ENCODE measurements around the gene ATP4A.

The ATP4A gene

GRCh38 chr19:35562776-35563175 is 682 bp downstream of the ATP4A start:
- no peak overlapping the region for H2AFZ ChIP-seq (ENCODE audit: low read depth, low read length)
- DNase-seq = no peak
- H3K4me3 ChIP-seq (ENCODE audit: low read depth in 1 of 2, low read length in 2 of 2) = no peak overlapping the region
- no peaks in the 10 kb centered on the region for H3K9me3 ChIP-seq (ENCODE audit: insufficient read depth, low read length, severe bottlenecking)
- H3K9ac ChIP-seq (ENCODE audit: low read depth, low read length) = no peak overlapping the region
- H3K4me1 ChIP-seq (ENCODE audit: insufficient read depth, low read length) = no peaks in the 10 kb centered on the region
- no peak overlapping the region for H3K27ac ChIP-seq (ENCODE audit: low read length)
- H3K36me3 ChIP-seq (ENCODE audit: insufficient read depth, low read length) = no peaks in the 10 kb centered on the region
- no peak overlapping the region for H3K4me2 ChIP-seq (ENCODE audit: insufficient read depth, low read length)
- TF ChIP-seq CTCF (IDR thresholded peaks at IDR 0.05; ENCODE audit: borderline replicate concordance, extremely low read depth, low read length, poor library complexity, severe bottlenecking) (no peak), EZH2 (IDR thresholded peaks at IDR 0.05; ENCODE audit: borderline replicate concordance, low read depth, low read length, severe bottlenecking) (no peak)
- no peaks in the 10 kb centered on the region for H3K27me3 ChIP-seq (ENCODE audit: insufficient read depth, low read length, poor library complexity)
- H3K79me2 ChIP-seq (ENCODE audit: insufficient read depth, low read length) = no peaks in the 10 kb centered on the region
- no peaks in the 10 kb centered on the region for H4K20me1 ChIP-seq (ENCODE audit: insufficient read depth, low read length)
- no peak for ATAC-seq (ENCODE audit: insufficient read depth, low read depth)

- H3K4me1 ChIP-seq (ENCODE audit: insufficient read depth, low read length) = no peaks in the 10 kb centered on the region
- H3K4me2 ChIP-seq (ENCODE audit: insufficient read depth, low read length) = no peak overlapping the region
- H2AFZ ChIP-seq (ENCODE audit: low read depth, low read length) = no peak overlapping the region
- H3K9me3 ChIP-seq (ENCODE audit: insufficient read depth, low read length, severe bottlenecking) = no peaks in the 10 kb centered on the region
- H3K27me3 ChIP-seq (ENCODE audit: insufficient read depth, low read length, poor library complexity) = no peaks in the 10 kb centered on the region
- no peak for ATAC-seq (ENCODE audit: insufficient read depth, low read depth)
- H3K36me3 ChIP-seq (ENCODE audit: insufficient read depth, low read length) = no peaks in the 10 kb centered on the region
- DNase-seq = no peak
- H3K27ac ChIP-seq (ENCODE audit: low read length) = no peak overlapping the region
- H3K4me3 ChIP-seq (ENCODE audit: low read depth in 1 of 2, low read length in 2 of 2) = no peak overlapping the region
- no peak for TF ChIP-seq EZH2 (IDR thresholded peaks at IDR 0.05; ENCODE audit: borderline replicate concordance, low read depth, low read length, severe bottlenecking)
- H3K9ac ChIP-seq (ENCODE audit: low read depth, low read length) = no peak overlapping the region
- H3K79me2 ChIP-seq (ENCODE audit: insufficient read depth, low read length) = no peaks in the 10 kb centered on the region
- no peaks in the 10 kb centered on the region for H4K20me1 ChIP-seq (ENCODE audit: insufficient read depth, low read length)
These were observed 1.1 kb downstream of the ATP4A start for GRCh38 chr19:35562336-35562735.

- DNase-seq (no peak), ATAC-seq (ENCODE audit: insufficient read depth, low read depth) (no peak)
- Histone ChIP-seq H3K9me3 (ENCODE audit: insufficient read depth, low read length, severe bottlenecking) (no peaks in the 10 kb centered on the region), H3K79me2 (ENCODE audit: insufficient read depth, low read length) (no peaks in the 10 kb centered on the region), H3K27me3 (ENCODE audit: insufficient read depth, low read length, poor library complexity) (no peaks in the 10 kb centered on the region), H3K36me3 (ENCODE audit: insufficient read depth, low read length) (no peaks in the 10 kb centered on the region), H2AFZ (ENCODE audit: low read depth, low read length) (no peak overlapping the region), H3K4me3 (ENCODE audit: low read depth in 1 of 2, low read length in 2 of 2) (no peak overlapping the region), H3K27ac (ENCODE audit: low read length) (no peak overlapping the region), H4K20me1 (ENCODE audit: insufficient read depth, low read length) (no peaks in the 10 kb centered on the region), H3K9ac (ENCODE audit: low read depth, low read length) (no peak overlapping the region), H3K4me1 (ENCODE audit: insufficient read depth, low read length) (no peaks in the 10 kb centered on the region), H3K4me2 (ENCODE audit: insufficient read depth, low read length) (no peak overlapping the region)
- TF ChIP-seq EZH2 (IDR thresholded peaks at IDR 0.05; ENCODE audit: borderline replicate concordance, low read depth, low read length, severe bottlenecking) (no peak), CTCF (IDR thresholded peaks at IDR 0.05; ENCODE audit: borderline replicate concordance, extremely low read depth, low read length, poor library complexity, severe bottlenecking) (no peak)
These were observed 2.0 kb downstream of the ATP4A start for GRCh38 chr19:35561436-35561835.

GRCh38 chr19:35560677-35561076 is 2.8 kb downstream of the ATP4A start:
- Histone ChIP-seq H4K20me1 (ENCODE audit: insufficient read depth, low read length) (no peaks in the 10 kb centered on the region), H3K27ac (ENCODE audit: low read length) (no peak overlapping the region), H3K36me3 (ENCODE audit: insufficient read depth, low read length) (no peaks in the 10 kb centered on the region), H3K4me3 (ENCODE audit: low read depth in 1 of 2, low read length in 2 of 2) (no peak overlapping the region), H3K9me3 (ENCODE audit: insufficient read depth, low read length, severe bottlenecking) (no peaks in the 10 kb centered on the region), H3K4me1 (ENCODE audit: insufficient read depth, low read length) (no peaks in the 10 kb centered on the region), H3K79me2 (ENCODE audit: insufficient read depth, low read length) (no peaks in the 10 kb centered on the region), H3K9ac (ENCODE audit: low read depth, low read length) (no peak overlapping the region), H2AFZ (ENCODE audit: low read depth, low read length) (no peak overlapping the region), H3K27me3 (ENCODE audit: insufficient read depth, low read length, poor library complexity) (no peaks in the 10 kb centered on the region), H3K4me2 (ENCODE audit: insufficient read depth, low read length) (no peak overlapping the region)
- DNase-seq (no peak), ATAC-seq (ENCODE audit: insufficient read depth, low read depth) (no peak)
- TF ChIP-seq EZH2 (IDR thresholded peaks at IDR 0.05; ENCODE audit: borderline replicate concordance, low read depth, low read length, severe bottlenecking) = no peak
- TF ChIP-seq CTCF (IDR thresholded peaks at IDR 0.05; ENCODE audit: borderline replicate concordance, extremely low read depth, low read length, poor library complexity, severe bottlenecking) = no peak
